Epithelial cell of esophagus (primary cell): ENCODE data around the gene STK32B.

Experiments used
- DNase-seq: peaks from one replicate; pipeline ENCODE4 v3.0.0; 2010; ENCODE audit warnings: low read depth
- H3K4me3 ChIP-seq: 2 replicates; pipeline ENCODE4 v1.5.1; 2011; ENCODE audit warnings: mild to moderate bottlenecking, low read length, control low read depth
- CTCF ChIP-seq: IDR thresholded peaks from 2 replicates; pipeline ENCODE4 v1.5.1; 2011; ENCODE audit warnings: low read depth, mild to moderate bottlenecking, low read length, control low read depth, inconsistent platforms; ENCODE audit not compliant: insufficient read depth; ENCODE audit errors: missing control alignments

Gene STK32B

GRCh38 chr4:5341526-5341925 is 290.2 kb downstream of the STK32B start:
- TF ChIP-seq CTCF, result no peak
- DNase-seq, result no peak
- H3K4me3 ChIP-seq, result no peak overlapping the region

- no peak for TF ChIP-seq CTCF
Measured at GRCh38 chr4:5355846-5356245, 304.6 kb downstream of the STK32B start.

GRCh38 chr4:5357870-5358269 is 306.6 kb downstream of the STK32B start:
- no peak for DNase-seq
- no peak overlapping the region for H3K4me3 ChIP-seq
- TF ChIP-seq CTCF, result no peak

More at GRCh38 chr4:5355846-5356245, 304.6 kb downstream of the STK32B start:
- DNase-seq, result no peak
- no peak overlapping the region for H3K4me3 ChIP-seq

GRCh38 chr4:5361968-5362367 is 310.7 kb downstream of the STK32B start:
- DNase-seq, result peak; percentile 45
- no peak overlapping the region for H3K4me3 ChIP-seq
- no peak for TF ChIP-seq CTCF

- no peak for DNase-seq
- TF ChIP-seq CTCF, result no peak
- H3K4me3 ChIP-seq, result no peak overlapping the region
Measured at GRCh38 chr4:5364406-5364805, 313.1 kb downstream of the STK32B start.

GRCh38 chr4:5365071-5366008 is 314.1 kb downstream of the STK32B start:
- no peak for TF ChIP-seq CTCF
- peak; percentile 100 for DNase-seq
- no peak overlapping the region for H3K4me3 ChIP-seq

- no peak overlapping the region for H3K4me3 ChIP-seq
- no peak for TF ChIP-seq CTCF
- no peak for DNase-seq
Measured at GRCh38 chr4:5366009-5366386, 314.7 kb downstream of the STK32B start.
